Osteoblast (primary cell): ENCODE results near the gene LMOD3. TPM values are rescaled to one million over a fixed set of nuclear protein-coding genes. Genes with fewer than 3 reads are reported as not detected.

ENCODE experiments used
- DNase-seq: peaks from one replicate; pipeline ENCODE4 v3.0.0; 2011; ENCODE audit warnings: low spot score, mixed read lengths; ENCODE audit not compliant: insufficient read length; ENCODE audit errors: missing footprints
- H2AFZ ChIP-seq: 2 replicates; pipeline ENCODE4 v1.6.0; 2011; ENCODE audit warnings: mild to moderate bottlenecking, low read length
- H3K27ac ChIP-seq: 2 replicates; pipeline ENCODE4 v1.5.1; 2011; ENCODE audit warnings: mild to moderate bottlenecking, low read depth, low read length, moderate library complexity
- H3K27me3 ChIP-seq: 2 replicates; pipeline ENCODE4 v1.6.0; 2012; ENCODE audit warnings: mild to moderate bottlenecking, control low read depth, inconsistent platforms, low read length, moderate library complexity; ENCODE audit not compliant: insufficient read depth
- H3K36me3 ChIP-seq: 2 replicates; pipeline ENCODE4 v1.5.1; 2011; ENCODE audit warnings: mild to moderate bottlenecking, low read length, control low read depth, moderate library complexity; ENCODE audit not compliant: insufficient read depth
- H3K4me1 ChIP-seq: 2 replicates; pipeline ENCODE4 v1.5.1; 2011; ENCODE audit warnings: mild to moderate bottlenecking, low read length, control low read depth, moderate library complexity; ENCODE audit not compliant: insufficient read depth
- H3K4me2 ChIP-seq: 2 replicates; pipeline ENCODE4 v1.6.0; 2011; ENCODE audit warnings: mild to moderate bottlenecking, low read length; ENCODE audit not compliant: insufficient read depth
- H3K4me3 ChIP-seq: fragments of 200-600 bp; sonication (generic); 3 replicates; pipeline ENCODE4 v1.5.1; 2012; ENCODE audit warnings: mild to moderate bottlenecking, low read length, inconsistent platforms; ENCODE audit not compliant: insufficient read depth
- H3K79me2 ChIP-seq: 2 replicates; pipeline ENCODE4 v1.6.0; 2012; ENCODE audit warnings: mild to moderate bottlenecking, low read length, control low read depth, inconsistent platforms; ENCODE audit not compliant: insufficient read depth
- H3K9me3 ChIP-seq: 2 replicates; pipeline ENCODE4 v1.5.1; 2011; ENCODE audit warnings: low read depth, low read length, control low read depth
- H4K20me1 ChIP-seq: 2 replicates; pipeline ENCODE4 v1.6.0; 2012; ENCODE audit warnings: mild to moderate bottlenecking, low read length, control low read depth; ENCODE audit not compliant: insufficient read depth
- total RNA-seq: library from RNA; depleted of rRNA; stranded (reverse); fragments of >200 nt; gene quantifications from 2 replicates; pipeline ENCODE4 v1.2.3, GENCODE V29; 2012
- TF ChIP-seq, protein P1 (sequence below): IDR thresholded peaks from 2 replicates; pipeline ENCODE4 v1.5.1; 2011; ENCODE audit warnings: mild to moderate bottlenecking, low read depth, low read length, moderate library complexity; ENCODE audit errors: extremely low read depth

Gene LMOD3
- total RNA-seq, 1 donor = not detected

DNA sequence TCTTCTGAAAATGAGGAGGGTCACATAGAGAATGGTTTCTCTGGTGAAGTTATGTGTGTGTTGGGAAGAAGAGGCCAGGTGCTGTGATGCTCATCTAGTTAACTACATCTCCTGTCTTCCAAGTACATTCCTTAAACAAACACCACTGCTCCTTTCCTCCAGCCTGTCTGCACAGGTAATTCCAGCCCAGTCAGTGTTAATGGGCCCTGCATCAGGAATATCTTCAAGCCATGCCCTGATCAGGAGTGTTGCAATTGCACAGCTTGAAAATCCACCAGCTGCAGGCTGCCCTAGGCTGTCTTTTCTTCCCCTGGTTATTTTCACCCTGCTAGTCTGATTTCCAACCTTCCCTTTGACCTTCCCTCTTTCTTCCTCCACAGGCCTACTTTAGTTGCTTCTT lies 41.9 kb upstream of the LMOD3 start:
- no peak overlapping the region for H3K4me3 ChIP-seq
- no peak overlapping the region for H3K27ac ChIP-seq
- no peaks in the 10 kb centered on the region for H3K27me3 ChIP-seq
- no peaks in the 10 kb centered on the region for H3K9me3 ChIP-seq
- TF ChIP-seq, protein P1, sequence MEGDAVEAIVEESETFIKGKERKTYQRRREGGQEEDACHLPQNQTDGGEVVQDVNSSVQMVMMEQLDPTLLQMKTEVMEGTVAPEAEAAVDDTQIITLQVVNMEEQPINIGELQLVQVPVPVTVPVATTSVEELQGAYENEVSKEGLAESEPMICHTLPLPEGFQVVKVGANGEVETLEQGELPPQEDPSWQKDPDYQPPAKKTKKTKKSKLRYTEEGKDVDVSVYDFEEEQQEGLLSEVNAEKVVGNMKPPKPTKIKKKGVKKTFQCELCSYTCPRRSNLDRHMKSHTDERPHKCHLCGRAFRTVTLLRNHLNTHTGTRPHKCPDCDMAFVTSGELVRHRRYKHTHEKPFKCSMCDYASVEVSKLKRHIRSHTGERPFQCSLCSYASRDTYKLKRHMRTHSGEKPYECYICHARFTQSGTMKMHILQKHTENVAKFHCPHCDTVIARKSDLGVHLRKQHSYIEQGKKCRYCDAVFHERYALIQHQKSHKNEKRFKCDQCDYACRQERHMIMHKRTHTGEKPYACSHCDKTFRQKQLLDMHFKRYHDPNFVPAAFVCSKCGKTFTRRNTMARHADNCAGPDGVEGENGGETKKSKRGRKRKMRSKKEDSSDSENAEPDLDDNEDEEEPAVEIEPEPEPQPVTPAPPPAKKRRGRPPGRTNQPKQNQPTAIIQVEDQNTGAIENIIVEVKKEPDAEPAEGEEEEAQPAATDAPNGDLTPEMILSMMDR = no peak
- no peaks in the 10 kb centered on the region for H3K36me3 ChIP-seq
- H4K20me1 ChIP-seq = no peaks in the 10 kb centered on the region
- no peak overlapping the region for H3K4me2 ChIP-seq
- H3K79me2 ChIP-seq = no peaks in the 10 kb centered on the region
- no peak for DNase-seq
- no peak overlapping the region for H2AFZ ChIP-seq
- no peaks in the 10 kb centered on the region for H3K4me1 ChIP-seq

DNA sequence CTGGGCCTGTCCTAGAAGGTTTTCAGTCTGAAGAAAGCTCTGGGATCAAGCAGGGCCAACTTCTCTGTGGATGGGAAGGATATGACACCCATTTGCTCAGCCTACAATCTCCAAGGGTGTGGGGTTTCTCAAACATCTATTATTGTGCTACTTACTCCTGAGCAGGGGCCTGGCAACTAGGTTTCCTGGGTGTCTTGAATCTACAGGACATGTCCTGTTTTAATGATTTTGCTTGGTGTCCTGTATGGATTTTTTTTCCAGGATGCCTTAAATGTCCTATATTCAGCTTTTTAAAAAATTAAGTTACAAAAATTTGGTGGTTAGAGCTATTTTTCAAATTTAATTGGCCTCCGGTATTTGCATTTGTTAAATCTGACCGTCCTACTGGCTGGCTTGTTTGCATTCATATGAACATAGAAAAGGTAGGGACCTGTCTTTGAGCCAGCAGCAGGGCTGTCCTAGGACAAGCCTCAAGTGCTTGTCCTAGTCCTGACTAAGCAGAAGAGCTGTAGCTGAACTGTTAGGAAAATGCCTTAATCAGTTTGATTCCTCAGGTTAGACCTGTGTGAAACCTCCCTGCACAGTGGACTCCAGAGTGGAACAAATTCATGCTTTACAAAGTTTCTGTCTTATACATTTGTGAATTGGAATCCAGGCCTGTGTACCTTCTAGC lies 40.0 kb upstream of the LMOD3 start:
- H2AFZ ChIP-seq = no peak overlapping the region
- no peak overlapping the region for H3K4me3 ChIP-seq
- no peaks in the 10 kb centered on the region for H3K36me3 ChIP-seq
- H3K9me3 ChIP-seq = no peaks in the 10 kb centered on the region
- TF ChIP-seq, protein P1 = no peak
- no peak for DNase-seq
- no peaks in the 10 kb centered on the region for H3K4me1 ChIP-seq
- no peak overlapping the region for H3K27ac ChIP-seq
- H3K4me2 ChIP-seq = no peak overlapping the region
- H4K20me1 ChIP-seq = no peaks in the 10 kb centered on the region
- no peaks in the 10 kb centered on the region for H3K79me2 ChIP-seq
- no peaks in the 10 kb centered on the region for H3K27me3 ChIP-seq

DNA sequence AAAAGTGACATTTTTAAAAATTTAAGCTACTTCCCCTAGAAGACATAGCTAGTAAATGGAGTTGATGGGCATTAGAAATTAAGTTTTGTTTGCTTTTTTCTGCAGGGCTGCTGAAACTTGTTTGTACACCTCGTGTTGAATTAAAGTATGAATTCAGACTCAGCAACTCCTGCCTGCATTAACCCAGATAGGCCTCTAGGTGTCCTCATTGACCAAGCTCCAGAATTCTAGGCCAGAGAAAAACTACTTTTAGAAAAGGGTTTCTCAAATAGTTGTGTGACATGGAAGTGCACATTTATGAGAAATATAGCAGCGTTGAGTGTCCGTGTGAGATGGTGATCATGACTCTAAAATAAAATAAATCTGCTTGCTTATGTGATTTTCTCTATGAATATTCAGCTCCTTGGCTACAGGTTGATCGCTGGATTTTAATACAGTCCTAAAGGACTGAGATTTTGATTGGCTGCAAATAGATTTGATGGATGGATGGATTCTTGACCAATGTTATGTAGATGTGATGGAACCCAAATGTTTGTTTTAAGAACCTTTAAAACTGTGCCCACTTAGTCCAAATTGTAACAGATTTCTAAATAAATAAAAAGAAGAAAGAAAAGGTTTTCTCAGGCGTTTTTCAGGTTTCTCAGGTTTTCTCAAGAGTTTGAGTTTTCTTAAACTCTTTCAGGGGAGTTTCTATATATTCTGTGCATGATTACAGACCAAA lies 39.4 kb upstream of the LMOD3 start:
- Histone ChIP-seq H4K20me1 (no peaks in the 10 kb centered on the region), H3K79me2 (no peaks in the 10 kb centered on the region), H3K27ac (no peak overlapping the region), H3K36me3 (no peaks in the 10 kb centered on the region), H2AFZ (no peak overlapping the region), H3K4me2 (no peak overlapping the region), H3K9me3 (no peaks in the 10 kb centered on the region), H3K27me3 (peaks cover 3% of the 10 kb centered on the region), H3K4me1 (no peaks in the 10 kb centered on the region), H3K4me3 (no peak overlapping the region)
- DNase-seq = no peak
- TF ChIP-seq, protein P1 = peak; percentile 94

DNA sequence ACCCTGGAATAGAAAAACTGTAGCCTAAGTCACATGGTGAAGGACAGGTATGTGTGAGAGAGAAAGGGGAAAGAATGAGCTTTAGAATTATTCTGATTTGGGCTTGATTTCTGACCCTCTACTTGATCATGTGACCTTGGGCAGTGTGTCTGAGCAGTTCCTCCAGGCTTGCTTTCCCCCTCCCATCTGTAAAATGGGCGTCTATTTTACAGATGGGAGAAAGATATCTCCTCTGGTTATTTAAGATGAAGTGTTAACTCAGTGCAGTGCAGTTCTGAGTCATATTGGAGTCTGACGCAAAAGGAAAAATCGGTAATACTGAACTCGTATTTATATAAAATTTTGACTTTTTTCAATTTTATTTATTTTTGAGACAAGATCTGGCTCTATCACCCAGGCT lies 38.1 kb upstream of the LMOD3 start:
- H3K79me2 ChIP-seq = no peaks in the 10 kb centered on the region
- no peaks in the 10 kb centered on the region for H4K20me1 ChIP-seq
- no peak overlapping the region for H2AFZ ChIP-seq

More for the DNA sequence above, 38.1 kb upstream of the LMOD3 start:
- Histone ChIP-seq H3K9me3 (no peaks in the 10 kb centered on the region), H3K4me2 (no peak overlapping the region), H3K27ac (no peak overlapping the region), H3K4me3 (no peak overlapping the region), H3K4me1 (no peaks in the 10 kb centered on the region), H3K27me3 (peaks cover 3% of the 10 kb centered on the region), H3K36me3 (no peaks in the 10 kb centered on the region)
- TF ChIP-seq, protein P1 = no peak
- no peak for DNase-seq
